Parathyroid adenoma (tissue), 2 donors: ENCODE data around the gene TAS2R14.

Experiments
- H2AFZ ChIP-seq: fragments of 300-600 bp; sonication (generic); one replicate; pipeline ENCODE4 v1.7.0; 2017; ENCODE audit warnings: antibody characterized with exemption, mild to moderate bottlenecking
- H3K27ac ChIP-seq: fragments of 300-600 bp; sonication (generic); one replicate; pipeline ENCODE4 v1.7.0; 2017
- H3K27me3 ChIP-seq: fragments of 300-600 bp; sonication (generic); one replicate; pipeline ENCODE4 v1.7.0; 2017; ENCODE audit warnings: low read length; ENCODE audit not compliant: control insufficient read depth, insufficient read depth
- H3K36me3 ChIP-seq: fragments of 300-600 bp; sonication (generic); one replicate; pipeline ENCODE4 v1.7.0; 2017; ENCODE audit warnings: low read length; ENCODE audit not compliant: control insufficient read depth, insufficient read depth
- H3K4me1 ChIP-seq: fragments of 300-600 bp; sonication (generic); one replicate; pipeline ENCODE4 v1.7.0; 2017; ENCODE audit warnings: control low read depth
- H3K4me2 ChIP-seq: fragments of 300-600 bp; sonication (generic); one replicate; pipeline ENCODE4 v1.7.0; 2017; ENCODE audit warnings: low read length
- H3K4me3 ChIP-seq: fragments of 300-600 bp; sonication (generic); one replicate; pipeline ENCODE4 v1.7.0; 2017; ENCODE audit warnings: low read depth, low read length
- H3K79me2 ChIP-seq: fragments of 300-600 bp; sonication (generic); one replicate; pipeline ENCODE4 v1.7.0; 2017; ENCODE audit warnings: control low read depth
- H3K9ac ChIP-seq: fragments of 300-600 bp; sonication (generic); one replicate; pipeline ENCODE4 v1.7.0; 2017; ENCODE audit warnings: mild to moderate bottlenecking
- H3K9me3 ChIP-seq: fragments of 300-600 bp; sonication (generic); one replicate; pipeline ENCODE4 v1.7.0; 2017; ENCODE audit warnings: low read length; ENCODE audit not compliant: control insufficient read depth
- TF ChIP-seq, protein P1 (sequence below): fragments of 300-600 bp; sonication (generic); IDR thresholded peaks from one replicate; pipeline ENCODE4 v1.7.0; 2017; ENCODE audit warnings: antibody characterized with exemption, mild to moderate bottlenecking
- donor health status: primary hyperparathyroidism.

Gene TAS2R14

DNA sequence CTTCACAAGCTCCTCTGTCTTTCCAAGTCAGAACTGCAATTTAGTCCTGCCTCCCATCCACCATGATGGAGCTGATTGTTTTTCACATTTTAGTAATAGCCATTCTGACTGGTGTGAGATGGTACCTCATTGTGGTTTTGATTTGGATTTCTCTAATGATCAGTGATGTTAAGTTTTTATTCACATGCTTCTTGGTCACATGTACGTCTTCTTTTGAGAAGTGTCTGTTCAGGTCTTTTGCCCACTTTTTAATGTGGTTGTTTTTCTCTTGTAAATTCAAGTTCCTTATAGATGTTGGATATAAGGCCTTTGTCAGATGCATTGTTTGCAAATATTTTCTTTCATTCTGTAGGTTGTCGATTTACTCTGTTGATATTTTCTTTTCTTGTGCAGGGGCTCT lies 4.1 kb upstream of the TAS2R14 start:
- Histone ChIP-seq H3K36me3 (no peaks in the 10 kb centered on the region), H3K27me3 (no peaks in the 10 kb centered on the region), H3K79me2 (no peaks in the 10 kb centered on the region), H3K4me3 (no peak overlapping the region), H3K9me3 (peaks cover 4% of the 10 kb centered on the region), H3K9ac (no peak overlapping the region), H3K4me2 (no peak overlapping the region), H2AFZ (no peak overlapping the region), H3K27ac (no peak overlapping the region), H3K4me1 (no peaks in the 10 kb centered on the region)
- TF ChIP-seq, protein P1, sequence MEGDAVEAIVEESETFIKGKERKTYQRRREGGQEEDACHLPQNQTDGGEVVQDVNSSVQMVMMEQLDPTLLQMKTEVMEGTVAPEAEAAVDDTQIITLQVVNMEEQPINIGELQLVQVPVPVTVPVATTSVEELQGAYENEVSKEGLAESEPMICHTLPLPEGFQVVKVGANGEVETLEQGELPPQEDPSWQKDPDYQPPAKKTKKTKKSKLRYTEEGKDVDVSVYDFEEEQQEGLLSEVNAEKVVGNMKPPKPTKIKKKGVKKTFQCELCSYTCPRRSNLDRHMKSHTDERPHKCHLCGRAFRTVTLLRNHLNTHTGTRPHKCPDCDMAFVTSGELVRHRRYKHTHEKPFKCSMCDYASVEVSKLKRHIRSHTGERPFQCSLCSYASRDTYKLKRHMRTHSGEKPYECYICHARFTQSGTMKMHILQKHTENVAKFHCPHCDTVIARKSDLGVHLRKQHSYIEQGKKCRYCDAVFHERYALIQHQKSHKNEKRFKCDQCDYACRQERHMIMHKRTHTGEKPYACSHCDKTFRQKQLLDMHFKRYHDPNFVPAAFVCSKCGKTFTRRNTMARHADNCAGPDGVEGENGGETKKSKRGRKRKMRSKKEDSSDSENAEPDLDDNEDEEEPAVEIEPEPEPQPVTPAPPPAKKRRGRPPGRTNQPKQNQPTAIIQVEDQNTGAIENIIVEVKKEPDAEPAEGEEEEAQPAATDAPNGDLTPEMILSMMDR = no peak

DNA sequence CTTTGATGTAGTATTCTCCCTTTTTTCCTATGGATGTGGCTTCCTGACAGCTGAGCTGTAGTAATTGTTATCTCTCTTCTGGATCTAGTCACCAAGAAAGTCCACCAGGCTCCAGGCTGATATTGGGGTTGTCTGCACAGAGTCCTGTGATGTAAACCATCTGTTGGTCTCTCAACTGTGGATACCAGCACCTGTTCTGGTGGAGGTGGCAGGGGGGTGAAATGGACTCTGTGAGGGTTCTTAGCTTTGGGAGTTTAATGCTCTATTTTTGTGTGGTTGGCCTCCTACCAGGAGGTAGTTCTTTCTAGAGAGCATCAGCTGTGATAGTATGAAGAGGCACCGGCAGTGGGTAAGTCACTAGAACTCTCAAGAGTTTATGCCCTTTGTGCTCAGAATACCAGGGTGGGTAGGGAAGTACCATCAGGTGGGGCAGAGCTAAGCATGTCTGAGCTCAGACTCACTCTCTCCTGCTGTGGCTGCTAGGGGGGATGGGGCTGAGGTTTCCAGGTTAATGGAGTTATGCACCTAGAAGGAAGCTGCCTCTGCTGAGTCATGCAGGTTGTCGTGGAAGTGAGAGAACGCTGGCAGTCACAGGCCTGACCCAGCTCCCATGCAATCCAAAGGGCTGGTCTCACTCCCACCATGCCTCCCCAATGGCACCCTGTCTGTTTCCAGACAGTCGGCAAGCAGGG lies 3.0 kb upstream of the TAS2R14 start:
- Histone ChIP-seq H3K4me1 (no peaks in the 10 kb centered on the region), H3K9ac (no peak overlapping the region), H2AFZ (no peak overlapping the region), H3K4me3 (no peak overlapping the region), H3K36me3 (no peaks in the 10 kb centered on the region), H3K9me3 (peaks cover 4% of the 10 kb centered on the region), H3K27ac (no peak overlapping the region), H3K4me2 (no peak overlapping the region), H3K79me2 (no peaks in the 10 kb centered on the region), H3K27me3 (no peaks in the 10 kb centered on the region)
- TF ChIP-seq, protein P1 = no peak

DNA sequence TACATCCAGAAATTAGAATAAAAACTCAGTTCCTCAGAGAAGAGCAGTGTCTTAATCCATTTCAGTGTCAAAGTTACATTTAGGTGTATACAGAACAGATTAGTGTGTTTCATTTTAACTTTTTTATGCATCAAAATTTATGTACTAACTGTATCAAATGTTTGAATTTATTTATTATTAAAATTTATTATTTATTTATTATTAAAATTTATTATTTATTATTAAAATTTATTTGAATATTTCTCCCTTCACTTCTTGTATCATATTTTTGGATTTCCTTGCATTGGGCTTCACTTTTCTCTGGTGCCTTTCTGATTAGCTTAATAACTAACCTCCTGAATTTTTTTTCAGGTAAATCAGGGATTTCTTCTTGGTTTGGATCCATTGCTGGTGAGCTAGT lies 2.3 kb upstream of the TAS2R14 start:
- H3K4me1 ChIP-seq = no peaks in the 10 kb centered on the region
- TF ChIP-seq, protein P1 = no peak

DNA sequence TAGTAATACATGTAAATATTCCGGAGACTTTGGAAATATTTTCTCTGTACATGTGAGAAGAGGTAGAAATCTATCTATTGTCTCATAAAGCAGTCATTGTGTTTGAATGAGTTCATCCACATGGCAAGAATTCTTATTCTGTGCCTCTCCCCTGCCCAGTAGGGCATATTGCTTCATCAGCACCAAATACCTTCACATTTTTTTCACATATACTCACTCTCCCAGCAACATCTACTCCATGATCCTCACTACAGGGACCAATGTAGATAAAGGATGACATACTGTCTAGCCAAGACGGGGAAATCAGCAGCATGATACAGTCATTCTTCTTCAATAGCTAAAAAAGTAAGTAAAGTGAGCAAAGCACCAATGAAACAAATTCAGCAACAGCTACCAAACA lies 1.3 kb upstream of the TAS2R14 start:
- Histone ChIP-seq H3K4me1 (no peaks in the 10 kb centered on the region), H3K4me3 (no peak overlapping the region), H3K4me2 (no peak overlapping the region), H3K79me2 (no peaks in the 10 kb centered on the region), H3K27ac (no peak overlapping the region), H2AFZ (no peak overlapping the region), H3K9me3 (peaks cover 4% of the 10 kb centered on the region), H3K27me3 (no peaks in the 10 kb centered on the region), H3K9ac (no peak overlapping the region), H3K36me3 (no peaks in the 10 kb centered on the region)
- TF ChIP-seq, protein P1 = no peak

More for the DNA sequence above, 2.3 kb upstream of the TAS2R14 start:
- peaks cover 4% of the 10 kb centered on the region for H3K9me3 ChIP-seq
- no peak overlapping the region for H3K9ac ChIP-seq
- no peak overlapping the region for H3K4me2 ChIP-seq
- no peak overlapping the region for H2AFZ ChIP-seq
- H3K79me2 ChIP-seq = no peaks in the 10 kb centered on the region
- no peaks in the 10 kb centered on the region for H3K36me3 ChIP-seq
- H3K4me3 ChIP-seq = no peak overlapping the region
- no peaks in the 10 kb centered on the region for H3K27me3 ChIP-seq
- H3K27ac ChIP-seq = no peak overlapping the region

DNA sequence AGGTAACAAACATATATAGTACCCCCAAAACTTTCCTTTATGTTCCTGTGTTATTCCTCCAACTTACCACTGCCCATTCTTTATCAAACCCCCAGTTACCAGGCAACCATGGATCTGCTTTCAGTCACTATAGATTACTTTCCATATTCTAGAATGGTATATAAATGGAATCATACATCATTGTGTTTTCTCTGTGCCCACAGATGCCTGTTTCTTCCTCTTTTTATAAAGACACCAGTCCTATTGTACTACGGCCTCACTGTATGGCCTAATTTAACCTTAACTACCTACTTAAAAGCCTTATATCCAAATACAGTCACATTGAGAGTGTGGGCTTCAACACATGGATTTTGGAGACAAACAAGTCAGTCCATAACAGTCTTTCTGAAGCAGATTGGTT lies 2.6 kb downstream of the TAS2R14 start:
- no peak overlapping the region for H2AFZ ChIP-seq
- H3K79me2 ChIP-seq = no peaks in the 10 kb centered on the region
- H3K9me3 ChIP-seq = no peaks in the 10 kb centered on the region
- H3K36me3 ChIP-seq = no peaks in the 10 kb centered on the region
- no peaks in the 10 kb centered on the region for H3K4me1 ChIP-seq
- H3K27ac ChIP-seq = no peak overlapping the region
- no peak overlapping the region for H3K9ac ChIP-seq
- TF ChIP-seq, protein P1 = no peak
- H3K4me2 ChIP-seq = no peak overlapping the region
- no peaks in the 10 kb centered on the region for H3K27me3 ChIP-seq
- no peak overlapping the region for H3K4me3 ChIP-seq
